ENCODE results near the gene CAMK2G. TPM values are rescaled to one million over a fixed set of nuclear protein-coding genes. Genes with fewer than 3 reads are reported as not detected.
A peak's percentile ranks its signal among the peaks of the same experiment; 100 is the strongest.

The CAMK2G gene
- total RNA-seq, 6 experiments from 2014 or later: 8.3 to 10.7 (median 9.4) TPM

- intact Hi-C loops (cut with DNase I): no loop called here
- 66% methylated on average over 10 of the region's 15 CpGs for WGBS (ENCODE audit: insufficient coverage, low coverage, low lambda C conversion rate, missing lambda C conversion rate)
Measured at GRCh38 chr10:73850863-73851461, 23.4 kb downstream of the CAMK2G start.

GRCh38 chr10:73850211-73850610 is 24.1 kb downstream of the CAMK2G start:
- Histone ChIP-seq H3K36me3 (peaks cover 0 to 40% (median 14%) of the 10 kb centered on the region in 4 donors), H3K27me3 (no peaks in the 10 kb centered on the region), H3K4me1 (peaks cover 0 to 10% (median 0%) of the 10 kb centered on the region in 4 donors), H3K9me3 (no peaks in the 10 kb centered on the region), H3K27ac (no peak overlapping the region), H3K4me3 (no peak overlapping the region)
- intact Hi-C loops (cut with DNase I): no loop called here
- ATAC-seq: no peak
- TF ChIP-seq CTCF (IDR thresholded peaks at IDR 0.05) (no peak), POLR2A (IDR thresholded peaks at IDR 0.05) (no peak)
- DNase-seq: no peak
- WGBS (ENCODE audit: insufficient coverage, low coverage, low lambda C conversion rate, missing lambda C conversion rate): no CpG with 5 or more reads among the region's 8 CpGs

More at GRCh38 chr10:73850863-73851461, 23.4 kb downstream of the CAMK2G start:
- no peak overlapping the region for H3K27ac ChIP-seq
- TF ChIP-seq CTCF (IDR thresholded peaks at IDR 0.05) (no peak), POLR2A (IDR thresholded peaks at IDR 0.05) (no peak)
- H3K27me3 ChIP-seq: no peaks in the 10 kb centered on the region
- no peaks in the 10 kb centered on the region for H3K9me3 ChIP-seq
- no peak for ATAC-seq
- peaks cover 0 to 10% (median 0%) of the 10 kb centered on the region in 4 donors for H3K4me1 ChIP-seq
- no peak for DNase-seq
- H3K4me3 ChIP-seq: no peak overlapping the region
- H3K36me3 ChIP-seq: peaks cover 0 to 40% (median 14%) of the 10 kb centered on the region in 4 donors

- Histone ChIP-seq H3K27ac (no peak overlapping the region), H3K36me3 (peaks cover 0 to 40% (median 14%) of the 10 kb centered on the region in 4 donors)
- intact Hi-C loops (cut with DNase I): loop anchor here (2.0 to 5.0 kb wide), 2 partner anchors 32 to 33 kb away; no protein-coding TSS in a partner anchor
Measured at GRCh38 chr10:73848821-73849489, 25.4 kb downstream of the CAMK2G start.

GRCh38 chr10:73847031-73847430 is 27.3 kb downstream of the CAMK2G start:
- intact Hi-C loops (cut with DNase I): loop anchor here in 1 of 2 donors (5.0 kb wide), 1 partner anchor 35 kb away; no protein-coding TSS in a partner anchor
- WGBS (ENCODE audit: insufficient coverage, low coverage, low lambda C conversion rate, missing lambda C conversion rate): no CpG with 5 or more reads among the region's 7 CpGs

More at GRCh38 chr10:73848821-73849489, 25.4 kb downstream of the CAMK2G start:
- Histone ChIP-seq H3K9me3 (no peaks in the 10 kb centered on the region), H3K4me1 (peaks cover 0 to 1% (median 0%) of the 10 kb centered on the region in 4 donors), H3K27me3 (no peaks in the 10 kb centered on the region), H3K4me3 (no peak overlapping the region)
- DNase-seq (peak; percentile 81 to 84 (median 82)), ATAC-seq (peak; percentile 95 to 99 (median 97))
- 37% methylated on average over 15 of the region's 17 CpGs for WGBS (ENCODE audit: insufficient coverage, low coverage, low lambda C conversion rate, missing lambda C conversion rate)
- TF ChIP-seq CTCF (IDR thresholded peaks at IDR 0.05) (peak; percentile 98 to 99 (median 98)), POLR2A (IDR thresholded peaks at IDR 0.05) (no peak)

More at GRCh38 chr10:73847031-73847430, 27.3 kb downstream of the CAMK2G start:
- ATAC-seq (no peak), DNase-seq (no peak)
- Histone ChIP-seq H3K27ac (no peak overlapping the region), H3K9me3 (no peaks in the 10 kb centered on the region), H3K36me3 (peaks cover 0 to 30% (median 14%) of the 10 kb centered on the region in 4 donors), H3K4me3 (no peak overlapping the region), H3K4me1 (peaks cover 0 to 8% (median 4%) of the 10 kb centered on the region in 4 donors), H3K27me3 (no peaks in the 10 kb centered on the region)
- no peak for TF ChIP-seq CTCF (IDR thresholded peaks at IDR 0.05)
- TF ChIP-seq POLR2A (IDR thresholded peaks at IDR 0.05): no peak

All from right lobe of liver (tissue), 6 donors.